Activated naive CD4-positive, alpha-beta T cell treated with anti-CD3 and anti-CD28 coated beads, Interleukin-2, amount 50 U/mL, for 24 hours (primary cell): Measurements from ENCODE around the gene RAB40A.
"Not testable (repeated sequence)": the region's sequence is repeated elsewhere in the genome, so short reads cannot be mapped to it uniquely, and the experiment has no call there.

ENCODE experiments used
- H3K27ac Mint-ChIP-seq: one replicate; pipeline ENCODE4 v1.8.0; 2021; ENCODE audit warnings: mild to moderate bottlenecking, mixed read lengths
- H3K27me3 Mint-ChIP-seq: one replicate; pipeline ENCODE4 v1.8.0; 2021; ENCODE audit warnings: mixed read lengths
- H3K36me3 Mint-ChIP-seq: one replicate; pipeline ENCODE4 v1.8.0; 2021; ENCODE audit warnings: mixed read lengths
- H3K4me1 Mint-ChIP-seq: one replicate; pipeline ENCODE4 v1.8.0; 2021; ENCODE audit warnings: mixed read lengths
- H3K4me3 Mint-ChIP-seq: one replicate; pipeline ENCODE4 v1.8.0; 2021; ENCODE audit warnings: mild to moderate bottlenecking, mixed read lengths
- H3K9me3 Mint-ChIP-seq: one replicate; pipeline ENCODE4 v1.8.0; 2021; ENCODE audit warnings: mixed read lengths

The RAB40A gene

GRCh38 chrX:103495786-103496185 is 23.5 kb downstream of the RAB40A start:
- Mint-ChIP-seq H3K4me1 (no peaks in the 10 kb centered on the region), H3K27me3 (no peaks in the 10 kb centered on the region), H3K9me3 (no peaks in the 10 kb centered on the region), H3K27ac (no peak overlapping the region), H3K4me3 (no peak overlapping the region), H3K36me3 (no peaks in the 10 kb centered on the region)

DNA sequence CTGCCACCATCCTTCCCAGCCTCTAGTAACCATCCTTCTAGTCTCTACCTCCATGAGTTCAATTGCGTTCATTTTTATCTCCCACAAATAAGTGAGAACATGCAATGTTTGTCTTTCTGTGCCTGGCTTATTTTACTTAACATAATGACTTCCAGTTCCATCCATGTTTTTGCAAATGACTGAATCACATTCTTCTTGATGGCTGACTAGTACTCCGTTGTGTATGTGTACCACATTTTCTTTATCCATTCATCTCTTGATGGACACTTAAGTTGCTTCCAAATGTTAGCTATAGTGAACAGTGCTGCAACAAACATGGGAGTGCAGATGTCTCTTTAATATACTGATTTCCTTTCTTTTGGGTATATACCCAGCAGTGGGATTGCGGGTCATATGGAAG is 25.7 kb downstream of the RAB40A start:
- H3K36me3 Mint-ChIP-seq, H3K9me3 Mint-ChIP-seq, H3K27me3 Mint-ChIP-seq, H3K27ac Mint-ChIP-seq, H3K4me3 Mint-ChIP-seq, H3K4me1 Mint-ChIP-seq: not testable (repeated sequence)

GRCh38 chrX:103489733-103490132 is 29.6 kb downstream of the RAB40A start:
- H3K9me3 Mint-ChIP-seq, H3K27me3 Mint-ChIP-seq, H3K4me3 Mint-ChIP-seq, H3K27ac Mint-ChIP-seq, H3K4me1 Mint-ChIP-seq, H3K36me3 Mint-ChIP-seq: not testable (repeated sequence)

DNA sequence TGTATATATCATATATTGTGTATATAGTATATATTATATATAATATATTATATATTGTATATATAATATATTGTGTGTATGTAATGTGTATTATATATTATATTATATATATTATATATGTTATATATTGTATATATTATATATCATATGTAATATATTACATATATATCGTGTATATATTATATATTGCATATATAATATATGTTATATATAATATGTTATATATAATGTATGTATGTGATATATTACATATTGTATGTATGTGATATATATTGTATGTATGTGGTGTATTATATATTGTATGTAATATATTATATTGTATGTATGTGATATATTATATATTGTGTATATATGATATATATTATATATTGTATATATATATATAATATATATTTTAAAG is 30.5 kb downstream of the RAB40A start:
- Mint-ChIP-seq H3K9me3 (no peaks in the 10 kb centered on the region), H3K27me3 (no peaks in the 10 kb centered on the region), H3K4me3 (no peak overlapping the region), H3K27ac (no peak overlapping the region), H3K4me1 (no peaks in the 10 kb centered on the region), H3K36me3 (no peaks in the 10 kb centered on the region)

GRCh38 chrX:103488332-103488731 is 31.0 kb downstream of the RAB40A start:
- H3K4me1 Mint-ChIP-seq: no peaks in the 10 kb centered on the region
- no peaks in the 10 kb centered on the region for H3K27me3 Mint-ChIP-seq
- no peak overlapping the region for H3K27ac Mint-ChIP-seq
- H3K9me3 Mint-ChIP-seq: no peaks in the 10 kb centered on the region
- no peaks in the 10 kb centered on the region for H3K36me3 Mint-ChIP-seq
- H3K4me3 Mint-ChIP-seq: no peak overlapping the region

DNA sequence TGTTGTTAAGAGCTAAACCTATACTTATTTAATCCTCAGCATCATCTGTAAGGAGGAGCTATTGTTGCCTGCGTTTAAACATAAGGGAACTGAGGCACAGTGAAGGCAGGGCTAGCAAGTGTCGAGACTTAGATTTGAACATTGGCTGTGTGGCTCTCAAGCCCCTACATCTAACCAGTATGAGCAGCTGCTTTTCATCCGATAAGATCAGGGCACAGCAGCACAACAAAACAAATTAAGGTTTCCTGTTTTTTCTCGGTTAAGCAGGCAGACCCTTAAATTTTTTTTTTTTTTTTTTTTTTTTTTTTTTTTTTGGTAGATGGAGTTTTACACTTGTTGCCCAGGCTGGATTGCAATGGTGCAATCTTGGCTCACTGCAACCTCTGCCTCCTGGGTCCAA is 35.6 kb downstream of the RAB40A start:
- Mint-ChIP-seq H3K27ac (no peak overlapping the region), H3K4me3 (no peak overlapping the region), H3K27me3 (no peaks in the 10 kb centered on the region), H3K36me3 (no peaks in the 10 kb centered on the region), H3K4me1 (no peaks in the 10 kb centered on the region), H3K9me3 (no peaks in the 10 kb centered on the region)

DNA sequence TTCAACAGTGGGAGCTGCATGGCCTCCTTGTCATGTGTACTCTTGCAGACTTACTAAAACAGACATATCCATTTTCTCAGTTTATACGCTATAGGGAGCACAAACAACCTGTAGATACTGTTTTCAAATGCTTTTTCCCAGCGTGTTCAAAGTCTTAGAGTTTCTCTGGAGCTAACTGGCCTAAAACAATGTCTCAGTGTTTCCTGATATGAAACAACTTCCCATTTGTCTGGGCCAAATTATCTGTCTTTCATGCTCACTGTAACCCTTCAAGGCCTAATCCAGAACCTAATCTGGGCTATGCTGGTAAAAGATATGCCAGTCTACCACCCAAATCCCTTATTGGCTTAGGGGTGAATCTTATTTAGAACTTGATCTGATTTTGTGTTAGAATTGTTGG is 38.8 kb downstream of the RAB40A start:
- Mint-ChIP-seq H3K27me3 (no peaks in the 10 kb centered on the region), H3K36me3 (no peaks in the 10 kb centered on the region), H3K9me3 (no peaks in the 10 kb centered on the region), H3K4me1 (no peaks in the 10 kb centered on the region), H3K4me3 (no peak overlapping the region), H3K27ac (no peak overlapping the region)

DNA sequence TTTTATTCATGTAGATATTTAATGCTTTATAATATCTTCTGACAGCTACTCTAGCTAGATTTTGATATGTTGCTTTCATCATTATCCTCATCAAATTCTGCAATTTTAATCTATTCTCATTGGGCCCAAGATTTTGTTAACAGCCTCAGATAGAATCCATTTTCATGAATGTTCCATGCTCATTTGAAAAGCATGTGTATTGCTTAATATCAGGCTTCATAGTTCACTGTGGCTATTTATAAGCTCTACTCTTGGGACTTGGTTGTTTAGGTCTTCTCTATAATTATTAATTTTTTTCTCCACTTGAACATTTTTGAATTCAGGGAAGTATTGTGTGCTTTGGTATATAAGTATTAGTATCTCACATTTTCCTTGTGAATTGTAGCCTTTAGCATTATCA is 41.8 kb downstream of the RAB40A start:
- Mint-ChIP-seq H3K4me1 (no peaks in the 10 kb centered on the region), H3K27me3 (no peaks in the 10 kb centered on the region), H3K4me3 (no peak overlapping the region), H3K9me3 (no peaks in the 10 kb centered on the region), H3K36me3 (no peaks in the 10 kb centered on the region), H3K27ac (no peak overlapping the region)

GRCh38 chrX:103475381-103475780 is 43.9 kb downstream of the RAB40A start:
- H3K4me1 Mint-ChIP-seq: no peaks in the 10 kb centered on the region
- H3K36me3 Mint-ChIP-seq: no peaks in the 10 kb centered on the region

DNA sequence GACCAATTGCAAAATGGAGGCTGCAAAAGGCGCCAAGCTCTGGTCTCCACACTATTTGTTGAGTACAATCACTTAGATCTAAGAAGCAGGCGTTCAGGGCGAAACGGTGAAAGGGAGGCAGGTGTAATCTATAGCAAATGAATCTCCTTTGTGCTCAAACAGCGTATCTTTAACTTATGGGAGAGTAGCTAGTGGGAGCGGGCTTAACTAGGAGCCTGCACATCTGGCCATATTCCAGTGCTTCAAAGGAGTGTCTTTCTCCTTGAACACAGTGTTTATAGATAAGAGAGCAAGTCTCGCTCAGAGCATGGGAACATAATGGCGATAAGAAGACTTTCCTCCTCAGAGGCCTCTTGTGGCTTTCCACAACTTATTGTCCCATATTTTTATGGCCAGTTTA is 49.3 kb downstream of the RAB40A start:
- H3K36me3 Mint-ChIP-seq, H3K27ac Mint-ChIP-seq, H3K4me3 Mint-ChIP-seq, H3K4me1 Mint-ChIP-seq, H3K9me3 Mint-ChIP-seq, H3K27me3 Mint-ChIP-seq: not testable (repeated sequence)

More at GRCh38 chrX:103475381-103475780, 43.9 kb downstream of the RAB40A start:
- H3K27ac Mint-ChIP-seq: no peak overlapping the region
- no peaks in the 10 kb centered on the region for H3K27me3 Mint-ChIP-seq
- H3K4me3 Mint-ChIP-seq: no peak overlapping the region
- H3K9me3 Mint-ChIP-seq: no peaks in the 10 kb centered on the region

DNA sequence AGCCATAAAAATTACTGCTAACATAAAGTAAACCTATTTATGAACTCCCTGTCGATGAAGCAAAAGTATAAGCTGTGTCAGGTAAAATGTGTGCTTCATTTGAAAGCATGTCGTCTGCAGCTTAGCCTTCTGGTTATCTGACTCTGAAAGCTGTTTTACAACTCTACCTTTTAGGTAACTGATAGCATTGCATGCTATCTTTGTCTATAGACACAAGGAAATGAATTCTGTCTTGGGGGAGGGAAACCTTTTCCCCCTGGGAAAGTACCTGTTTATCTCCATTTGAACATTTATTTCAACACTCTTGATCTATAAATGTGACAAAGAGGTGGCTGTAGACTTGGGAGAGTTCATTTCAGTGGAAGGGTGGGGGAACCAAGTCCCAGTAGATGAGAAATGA is 51.4 kb downstream of the RAB40A start:
- Mint-ChIP-seq H3K36me3 (no peaks in the 10 kb centered on the region), H3K4me3 (no peak overlapping the region), H3K9me3 (no peaks in the 10 kb centered on the region), H3K27me3 (no peaks in the 10 kb centered on the region), H3K4me1 (peaks cover 14% of the 10 kb centered on the region), H3K27ac (no peak overlapping the region)

DNA sequence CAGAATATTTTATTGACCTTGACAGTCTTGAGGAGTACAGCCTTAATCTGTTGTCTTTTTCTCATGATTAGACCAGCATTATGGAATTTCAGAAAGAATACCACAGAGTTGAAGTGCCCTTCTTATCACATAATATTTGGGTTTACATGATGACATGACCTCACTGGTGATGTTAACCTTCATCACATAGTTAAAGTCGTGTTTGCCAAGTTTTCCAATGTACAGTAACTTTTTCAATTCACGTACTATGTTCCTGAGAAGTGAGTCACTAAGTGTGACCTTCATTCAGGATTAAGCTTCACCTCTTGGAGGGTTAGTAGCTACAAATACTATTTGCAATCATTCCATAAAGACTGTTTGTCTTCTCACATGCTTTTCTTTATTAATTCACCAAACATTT is 52.1 kb downstream of the RAB40A start:
- H3K4me3 Mint-ChIP-seq: no peak overlapping the region
- H3K4me1 Mint-ChIP-seq: peaks cover 18% of the 10 kb centered on the region
- H3K9me3 Mint-ChIP-seq: no peaks in the 10 kb centered on the region

DNA sequence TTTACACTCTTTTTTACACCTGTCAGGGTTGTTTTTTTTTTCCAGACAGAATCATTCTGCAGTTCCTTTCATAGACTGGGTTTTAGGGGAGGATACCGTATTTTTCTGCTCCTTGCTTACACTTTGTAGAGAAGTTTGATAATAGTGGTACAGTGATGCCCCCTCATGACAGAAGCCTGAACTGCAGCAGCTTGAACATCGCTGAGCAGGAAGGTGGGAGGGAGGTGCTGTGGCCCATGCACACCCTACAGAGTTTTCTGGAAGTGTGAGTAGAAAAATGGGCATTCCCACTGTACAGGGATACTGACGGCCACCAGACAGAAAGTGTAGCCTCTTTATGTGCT is 54.5 kb downstream of the RAB40A start:
- Mint-ChIP-seq H3K27ac (peak overlapping the region; percentile 69), H3K4me3 (peak overlapping the region; percentile 95), H3K9me3 (no peaks in the 10 kb centered on the region), H3K27me3 (no peaks in the 10 kb centered on the region), H3K4me1 (peaks cover 38% of the 10 kb centered on the region), H3K36me3 (no peaks in the 10 kb centered on the region)

More for the DNA sequence above, 52.1 kb downstream of the RAB40A start:
- Mint-ChIP-seq H3K27ac (no peak overlapping the region), H3K36me3 (no peaks in the 10 kb centered on the region), H3K27me3 (no peaks in the 10 kb centered on the region)

GRCh38 chrX:103464072-103464773 is 55.1 kb downstream of the RAB40A start:
- Mint-ChIP-seq H3K27me3 (no peaks in the 10 kb centered on the region), H3K9me3 (no peaks in the 10 kb centered on the region), H3K4me3 (peak overlapping the region; percentile 95), H3K36me3 (no peaks in the 10 kb centered on the region), H3K27ac (peak overlapping the region; percentile 69), H3K4me1 (peaks cover 44% of the 10 kb centered on the region)

- H3K27me3 Mint-ChIP-seq: no peaks in the 10 kb centered on the region
- H3K36me3 Mint-ChIP-seq: no peaks in the 10 kb centered on the region
- peaks cover 49% of the 10 kb centered on the region for H3K4me1 Mint-ChIP-seq
- peak overlapping the region; percentile 76 for H3K27ac Mint-ChIP-seq
- peak overlapping the region; percentile 52 for H3K4me3 Mint-ChIP-seq
- H3K9me3 Mint-ChIP-seq: no peaks in the 10 kb centered on the region
These were observed 58.1 kb downstream of the RAB40A start for GRCh38 chrX:103461156-103461555.

DNA sequence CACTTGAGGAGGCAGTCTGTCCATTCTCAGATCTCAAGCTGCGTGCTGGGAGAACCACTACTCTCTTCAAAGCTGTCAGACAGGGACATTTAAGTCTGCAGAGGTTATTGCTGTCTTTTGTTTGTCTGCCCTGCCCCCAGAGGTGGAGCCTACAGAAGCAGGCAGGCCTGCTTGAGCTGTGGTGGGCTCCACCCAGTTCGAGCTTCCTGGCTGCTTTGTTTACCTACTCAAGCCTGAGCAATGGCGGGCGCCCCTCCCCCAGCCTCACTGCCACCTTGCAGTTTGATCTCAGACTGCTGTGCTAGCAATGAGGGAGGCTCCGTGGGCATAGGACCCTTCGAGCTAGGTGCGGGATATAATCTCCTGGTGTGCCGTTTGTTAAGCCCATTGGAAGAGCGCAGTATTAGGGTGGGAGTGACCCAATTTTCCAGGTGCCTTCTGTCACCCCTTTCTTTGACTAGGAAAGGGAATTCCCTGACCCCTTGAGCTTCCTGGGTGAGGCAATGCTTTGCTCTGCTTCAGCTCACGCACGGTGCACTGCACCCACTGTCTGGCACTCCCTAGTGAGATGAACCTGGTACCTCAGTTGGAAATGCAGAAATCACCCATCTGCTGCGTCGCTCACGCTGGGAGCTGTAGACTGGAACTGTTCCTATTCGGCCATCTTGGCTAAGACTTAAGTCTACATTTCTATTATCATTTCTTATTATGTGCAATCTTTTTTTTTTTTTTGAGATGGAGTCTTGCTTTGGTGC is 59.1 kb downstream of the RAB40A start:
- H3K36me3 Mint-ChIP-seq, H3K27me3 Mint-ChIP-seq, H3K9me3 Mint-ChIP-seq, H3K27ac Mint-ChIP-seq: not testable (repeated sequence)
- Mint-ChIP-seq H3K4me1 (peaks cover 49% of the 10 kb centered on the region), H3K4me3 (peak overlapping the region; percentile 57)

- H3K4me1 Mint-ChIP-seq: no peaks in the 10 kb centered on the region
- no peak overlapping the region for H3K4me3 Mint-ChIP-seq
- H3K36me3 Mint-ChIP-seq: peaks cover 3% of the 10 kb centered on the region
- H3K27me3 Mint-ChIP-seq: no peaks in the 10 kb centered on the region
- H3K27ac Mint-ChIP-seq: no peak overlapping the region
- no peaks in the 10 kb centered on the region for H3K9me3 Mint-ChIP-seq
These were observed 65.6 kb downstream of the RAB40A start for GRCh38 chrX:103453655-103454054.
